DMS 273 (cell line): ENCODE data around the gene IDS.
"Not testable (repeated sequence)": the region's sequence is repeated elsewhere in the genome, so short reads cannot be mapped to it uniquely, and the experiment has no call there.

Source experiments
- DNase-seq: peaks from one replicate; lab custom pipeline; 2025; ENCODE audit not compliant: unreplicated experiment; lab: John Stamatoyannopoulos, UW

Gene IDS

DNA sequence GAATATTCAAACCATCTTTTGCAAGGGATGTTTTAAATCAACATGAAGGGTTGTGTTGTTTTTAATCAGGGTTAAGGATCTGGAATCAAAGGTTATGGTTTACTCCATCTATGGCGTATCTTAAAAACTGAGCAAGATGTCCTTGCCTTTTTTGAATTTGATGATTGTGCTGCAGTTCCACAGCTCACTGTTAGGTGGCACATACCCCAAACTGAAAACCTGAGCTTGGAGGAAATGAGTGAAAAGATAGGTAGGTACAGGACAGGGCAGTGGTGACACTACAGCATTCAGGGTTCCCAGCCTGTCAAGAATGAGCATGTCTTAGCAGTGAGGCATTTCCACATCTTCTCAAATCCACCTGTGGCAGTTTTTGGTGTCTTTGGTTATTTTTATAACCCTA lies 22.6 kb upstream of the IDS start:
- peak; percentile 69 for DNase-seq

DNA sequence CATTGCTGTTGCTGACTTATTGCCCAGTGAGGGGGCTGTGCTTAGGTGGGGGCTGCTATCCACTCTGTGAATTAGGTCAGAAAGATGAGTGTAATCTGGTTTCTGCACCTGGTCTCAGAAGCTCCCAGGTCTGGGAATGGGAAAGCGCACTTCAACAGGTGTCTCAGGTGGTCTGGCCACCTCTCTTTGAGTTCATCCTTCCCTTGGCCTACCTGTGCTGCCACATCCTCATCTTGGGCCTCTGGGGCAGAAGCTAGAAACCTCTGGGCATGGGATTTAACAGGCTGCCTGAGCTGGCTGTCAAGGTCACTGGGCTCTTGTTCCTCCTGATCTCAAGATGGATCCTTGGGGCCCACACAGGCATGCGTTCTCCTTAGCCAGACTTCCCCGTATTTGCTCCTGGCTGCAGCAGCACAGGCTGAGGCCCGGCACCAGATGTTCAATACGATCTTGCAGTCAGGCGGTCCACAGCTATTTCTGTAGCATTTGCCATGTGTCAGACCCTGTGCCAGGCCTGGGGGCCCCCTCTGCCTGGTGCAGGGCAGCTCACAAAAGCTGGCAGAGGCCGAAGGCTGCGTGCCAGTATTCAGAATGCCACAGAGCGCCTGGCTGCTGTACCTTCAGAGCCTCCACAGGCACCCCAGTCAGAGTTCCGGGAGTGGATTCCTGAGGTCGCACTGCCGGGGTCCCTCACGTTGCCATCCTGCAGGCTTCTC lies 21.4 kb upstream of the IDS start:
- DNase-seq: peak; percentile 32

DNA sequence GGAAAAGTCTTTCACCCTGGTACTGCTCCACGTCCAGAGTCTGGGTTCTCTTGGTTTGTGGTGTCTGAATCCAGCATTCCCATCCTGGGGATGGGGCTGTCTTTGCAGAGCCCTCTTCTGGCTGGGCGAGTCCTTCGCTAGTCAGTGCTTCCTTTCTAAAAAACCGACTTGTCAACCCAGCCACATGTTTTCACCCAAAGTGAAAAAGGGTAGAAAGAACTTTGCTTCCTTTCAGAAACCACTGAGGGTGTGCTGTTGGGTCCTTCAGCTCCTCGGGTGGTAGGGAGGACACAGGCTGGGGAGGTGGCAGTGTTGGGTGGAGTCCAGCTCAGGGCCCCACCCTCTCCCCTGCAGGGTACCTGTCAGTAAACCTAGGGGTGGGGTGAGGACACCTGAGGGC lies 20.8 kb upstream of the IDS start:
- not testable (repeated sequence) for DNase-seq

DNA sequence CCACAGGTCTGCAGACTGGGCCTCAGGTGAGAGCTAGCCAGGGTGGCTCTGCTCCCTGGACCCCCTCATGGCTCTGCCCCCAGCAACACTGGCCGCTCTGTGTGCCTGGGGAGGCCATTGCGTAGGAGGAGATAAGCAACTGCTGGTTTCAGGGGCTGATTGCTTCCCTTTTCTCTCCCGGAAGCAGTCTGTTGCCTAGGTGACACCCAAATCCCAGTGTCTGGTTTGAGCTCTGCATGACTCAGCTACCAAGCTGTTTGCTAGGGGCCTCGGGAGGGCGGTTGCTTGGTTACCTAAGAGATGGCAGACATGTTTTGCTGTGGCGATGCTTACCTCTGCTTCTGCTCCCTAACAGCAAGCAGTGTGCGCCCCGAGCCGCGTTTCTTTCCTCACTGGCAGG lies 20.3 kb upstream of the IDS start:
- DNase-seq: peak; percentile 82

DNA sequence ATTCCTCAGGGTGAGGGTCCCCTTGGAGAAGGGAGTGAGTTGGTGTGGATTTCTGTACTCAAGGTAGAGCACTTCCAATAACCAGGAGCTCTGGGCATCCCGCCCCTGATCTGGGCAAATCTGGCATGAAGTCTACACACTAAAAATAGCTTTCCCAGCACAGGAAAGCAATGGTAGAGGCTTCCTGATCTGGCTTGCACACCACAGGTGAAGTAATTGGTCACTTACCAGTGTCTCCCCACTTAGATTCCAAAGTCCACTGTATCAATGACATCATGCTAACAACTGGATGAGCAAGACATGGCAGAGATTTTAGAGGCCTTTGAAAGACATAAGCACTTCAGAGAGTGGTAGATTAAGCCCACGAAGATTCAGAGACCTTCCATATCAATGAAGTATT lies 17.8 kb upstream of the IDS start:
- no peak for DNase-seq

DNA sequence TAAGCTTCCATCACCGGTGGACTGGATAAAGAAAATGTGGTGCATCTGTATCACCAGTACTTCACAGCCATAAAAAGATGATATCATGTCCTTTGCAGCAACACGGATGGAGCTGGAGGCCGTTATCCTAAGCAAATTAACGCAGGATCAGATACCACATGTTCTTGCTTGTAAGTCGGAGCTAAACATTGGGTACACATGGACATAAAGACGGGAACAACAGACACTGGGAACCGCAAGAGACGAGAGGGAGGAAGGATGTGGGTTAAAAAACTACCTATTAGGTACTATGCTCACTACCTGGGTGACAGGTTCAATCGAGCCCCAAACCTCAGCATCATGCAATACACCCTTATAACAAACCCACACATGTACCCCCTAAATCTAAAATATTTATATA lies 16.3 kb upstream of the IDS start:
- DNase-seq: no peak

DNA sequence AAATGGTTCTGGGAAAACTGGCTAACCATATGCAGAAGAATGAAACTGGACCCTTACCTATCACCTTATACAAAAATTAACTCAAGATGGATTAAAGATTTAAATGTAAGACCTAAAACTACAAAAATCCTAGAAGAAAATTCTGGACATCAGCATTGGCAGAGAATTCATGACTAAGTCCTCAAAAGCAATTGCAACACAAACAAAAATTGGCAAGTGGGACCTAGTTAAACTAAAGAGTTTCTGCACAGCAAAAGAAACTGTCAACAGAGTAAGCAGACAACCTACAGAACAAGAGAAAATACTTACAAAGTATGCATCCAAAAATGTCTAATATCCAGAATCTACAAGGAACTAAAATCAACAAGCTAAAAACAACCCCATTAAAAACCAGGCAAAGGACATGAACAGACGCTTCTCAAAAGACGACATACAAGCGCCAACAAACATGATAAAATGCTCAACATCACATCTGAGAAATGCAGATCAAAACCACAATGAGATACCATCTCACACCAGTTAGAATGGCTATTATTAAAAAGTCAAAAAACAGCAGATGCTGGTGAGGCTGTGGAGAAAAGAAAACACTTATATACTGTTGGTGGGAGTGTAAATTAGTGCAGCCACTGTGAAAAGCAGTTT lies 15.7 kb upstream of the IDS start:
- DNase-seq: not testable (repeated sequence)

DNA sequence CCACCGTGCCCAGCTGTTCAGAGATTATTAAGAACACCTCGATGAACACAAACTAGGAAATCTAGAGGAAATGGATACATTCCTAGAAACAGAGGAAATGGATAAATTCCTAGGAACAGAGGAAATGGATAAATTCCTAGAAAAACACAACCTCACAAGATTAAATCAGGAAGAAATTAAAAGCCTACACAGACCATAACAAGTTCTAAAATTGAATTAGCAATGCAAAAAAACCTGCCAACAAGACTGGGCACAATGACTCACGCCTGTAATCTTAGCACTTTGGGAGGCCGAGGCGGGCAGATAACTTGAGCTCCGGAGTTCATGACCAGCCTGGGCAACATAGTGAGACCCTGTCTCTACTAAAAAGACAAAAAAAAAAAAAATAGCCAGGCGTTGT lies 13.1 kb upstream of the IDS start:
- DNase-seq: no peak

DNA sequence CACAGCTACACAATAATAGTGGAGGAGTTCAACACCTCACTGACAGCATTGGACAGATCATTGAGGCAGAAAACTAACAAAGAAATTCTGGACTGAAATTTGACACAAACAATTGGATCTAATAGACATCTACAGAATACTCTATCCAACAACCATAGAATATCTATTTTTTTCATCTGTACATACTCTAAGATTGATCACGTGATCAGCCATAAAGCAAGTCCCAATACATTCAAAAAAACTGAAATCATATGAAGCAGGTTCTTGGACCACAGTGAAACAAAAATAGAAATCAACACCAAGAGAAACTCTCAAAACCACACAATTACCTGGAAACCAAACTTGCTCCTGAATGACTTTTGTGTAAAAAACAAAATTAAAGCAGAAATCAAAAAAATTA lies 12.2 kb upstream of the IDS start:
- DNase-seq: no peak

DNA sequence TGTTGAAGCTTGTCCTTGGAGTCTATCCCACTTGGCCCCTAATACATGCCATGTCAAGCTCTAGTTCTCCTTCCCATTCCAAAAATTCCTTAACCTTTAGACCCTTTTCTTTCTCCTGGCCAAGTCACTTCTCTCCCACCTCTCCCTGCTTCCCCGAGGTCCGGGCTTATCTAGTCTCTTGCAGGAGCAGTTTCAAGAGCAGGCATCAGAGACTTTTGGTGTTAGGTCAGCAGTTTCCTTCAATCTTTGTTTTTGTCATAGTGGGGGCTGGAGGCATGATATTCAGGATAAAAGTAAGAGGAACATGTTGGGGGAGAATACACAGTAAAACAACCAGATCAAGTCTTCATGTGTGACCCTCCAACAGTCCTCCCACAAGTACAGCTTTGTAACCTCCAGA lies 11.5 kb upstream of the IDS start:
- DNase-seq: no peak

DNA sequence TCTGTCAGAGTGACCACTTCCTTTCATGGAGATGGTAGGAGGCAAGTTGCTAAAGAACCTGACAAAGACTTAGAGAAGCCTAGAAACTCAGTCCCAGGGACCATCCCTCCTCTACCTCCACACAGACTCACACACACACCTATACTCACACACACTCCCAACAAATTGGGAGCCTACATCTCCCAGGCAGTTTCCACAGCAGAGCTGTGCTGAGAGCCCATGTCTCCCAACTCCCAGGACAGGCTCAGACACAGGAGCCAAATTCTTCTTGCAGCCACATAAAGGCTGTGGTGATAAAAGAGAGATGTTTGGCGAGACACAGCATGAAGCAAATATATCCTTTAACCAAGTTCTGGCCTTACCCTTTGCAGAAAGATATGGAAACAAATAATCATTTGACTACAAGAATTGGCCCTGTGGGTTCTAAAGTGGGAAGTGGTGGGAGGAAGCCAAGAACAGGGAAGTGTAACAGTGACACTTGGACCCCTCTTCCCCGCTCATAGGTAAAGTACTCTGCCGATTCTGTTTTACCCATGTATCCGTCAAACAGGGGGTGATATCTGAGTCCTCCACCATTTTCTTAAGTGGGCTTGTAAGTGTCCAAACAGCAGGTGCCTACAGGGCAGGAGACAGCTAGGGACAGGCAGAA lies 11.0 kb upstream of the IDS start:
- DNase-seq: no peak

DNA sequence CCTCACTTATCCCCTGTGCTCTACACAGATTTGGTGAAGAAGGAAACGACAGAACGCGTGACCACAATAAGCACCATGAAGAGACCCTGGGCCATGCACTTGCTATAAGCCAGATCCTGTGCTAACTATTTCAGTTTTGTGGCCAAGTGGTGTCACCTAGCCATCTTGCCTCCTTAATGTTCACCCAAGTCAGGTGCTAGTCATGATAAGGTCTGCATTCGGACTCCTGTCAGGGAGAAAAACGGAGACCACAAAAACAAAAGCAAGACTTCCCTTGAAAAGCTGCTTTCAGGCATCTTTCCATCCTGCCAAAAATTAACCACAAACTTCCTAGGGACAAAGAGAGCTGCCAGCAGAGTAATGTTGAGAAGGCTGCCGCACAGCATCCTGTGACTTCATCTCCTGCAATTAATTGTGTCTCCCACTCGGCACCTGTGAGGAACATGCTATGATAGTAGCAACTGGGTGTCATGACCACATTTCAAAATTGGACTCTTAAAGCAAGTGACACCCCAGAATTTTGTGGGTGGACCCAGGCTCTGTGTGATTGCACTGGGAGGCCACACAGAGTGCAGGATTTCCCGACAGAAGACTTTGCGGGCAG lies 8.8 kb upstream of the IDS start:
- DNase-seq: no peak

DNA sequence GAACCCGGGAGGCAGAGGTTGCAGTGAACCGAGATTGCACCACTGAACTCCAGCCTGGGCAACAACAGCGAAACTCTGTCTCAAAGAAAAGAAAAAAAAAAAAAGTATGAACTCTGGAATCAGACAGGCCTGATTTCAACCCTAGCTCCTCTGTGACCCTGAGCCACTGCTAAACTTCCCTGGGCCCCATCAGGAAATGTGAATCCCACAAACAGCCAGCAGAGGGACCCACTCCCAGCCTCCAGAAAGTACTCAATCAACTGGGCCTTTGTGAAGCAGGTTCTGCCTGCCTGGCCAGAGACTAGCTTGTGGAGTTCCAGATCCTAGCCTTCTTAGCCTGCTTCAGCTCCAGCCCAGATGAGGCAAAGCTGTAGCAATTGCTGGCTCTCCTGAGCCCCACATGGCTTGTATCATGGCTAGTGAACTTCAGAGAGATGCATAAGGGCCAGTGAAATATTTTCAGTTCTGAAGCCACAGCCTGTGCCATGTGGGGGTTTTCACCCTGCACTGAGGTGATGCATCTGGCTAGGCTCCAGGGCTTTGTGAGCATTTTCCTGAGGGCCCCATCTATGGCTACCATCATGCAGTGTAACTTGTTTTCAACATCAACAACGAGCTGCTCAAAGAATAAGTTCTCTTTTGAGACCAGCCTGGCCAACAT lies 7.2 kb upstream of the IDS start:
- peak; percentile 79 for DNase-seq

DNA sequence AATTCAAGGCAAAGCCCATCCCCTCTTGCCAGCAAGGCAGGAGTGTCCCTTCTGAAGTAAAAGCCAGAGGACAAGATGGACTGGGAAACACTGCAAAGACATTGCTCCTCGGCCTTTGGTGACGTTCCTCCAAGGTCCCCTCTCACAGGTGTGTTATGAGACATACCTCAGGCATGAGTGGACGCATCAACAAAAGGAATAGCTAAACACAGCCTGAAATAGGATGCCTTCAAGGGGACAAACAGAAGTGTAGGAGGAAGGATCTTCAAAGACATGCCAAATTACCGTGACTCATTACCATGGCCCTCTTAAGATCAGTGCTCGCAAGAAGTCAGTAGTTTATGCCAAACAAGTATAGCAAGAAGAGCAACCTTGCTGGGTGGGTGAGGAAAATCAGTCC lies 6.0 kb upstream of the IDS start:
- no peak for DNase-seq

DNA sequence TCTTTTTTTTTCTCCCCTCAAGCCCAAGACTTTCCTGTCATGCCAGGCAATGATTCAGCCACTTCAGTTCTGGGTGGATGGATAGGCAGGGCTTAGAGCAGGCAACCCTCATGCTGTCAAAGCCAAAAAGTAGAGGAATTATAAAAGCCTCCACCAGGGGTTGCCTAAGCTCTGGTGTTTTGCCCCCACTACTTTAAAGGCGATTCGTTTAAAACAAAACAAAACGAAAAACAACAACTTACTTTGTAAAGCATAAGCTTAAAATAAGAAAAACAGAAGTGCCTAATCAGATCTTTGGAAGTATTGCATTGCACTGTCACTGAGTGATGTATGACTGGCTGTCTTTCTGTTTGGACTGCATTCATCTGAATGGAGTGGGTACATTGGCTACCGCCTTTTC lies 5.3 kb upstream of the IDS start:
- peak; percentile 29 for DNase-seq

DNA sequence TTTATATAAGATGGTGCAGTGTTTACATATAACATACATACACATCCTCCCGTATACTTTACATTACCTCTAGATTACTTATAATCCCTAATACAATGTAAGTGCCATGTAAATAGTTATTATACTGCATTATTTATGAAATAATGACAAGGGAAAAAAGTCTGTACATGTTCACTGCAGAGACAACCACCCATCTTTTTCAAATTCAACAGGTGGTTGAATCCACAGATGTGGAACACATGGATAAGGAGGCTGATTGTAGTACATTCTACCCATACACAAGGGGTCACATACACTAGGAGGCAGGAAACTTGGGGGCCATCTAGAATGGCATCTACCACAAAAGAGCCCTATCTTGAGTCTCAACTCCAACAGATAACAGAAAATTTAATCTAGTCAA lies 3.4 kb upstream of the IDS start:
- no peak for DNase-seq

DNA sequence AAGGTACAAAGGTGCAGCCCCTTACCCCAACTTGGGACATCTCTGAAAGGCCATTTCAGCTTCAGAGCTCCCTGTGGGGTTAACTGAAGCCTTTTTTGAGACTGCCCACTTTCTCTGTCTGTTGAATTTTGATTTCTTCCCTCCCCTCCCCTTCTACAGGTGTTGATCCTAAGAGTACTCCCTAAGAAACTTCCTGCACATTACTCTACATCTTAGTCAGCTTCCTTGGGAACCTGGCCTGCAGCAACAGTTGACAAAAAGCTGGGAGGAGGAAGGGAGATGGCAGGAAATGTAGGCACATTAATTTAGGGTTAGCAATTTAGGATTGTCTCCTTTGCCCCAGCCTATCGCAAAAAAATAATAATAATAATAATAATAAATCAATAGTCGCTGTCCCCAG lies 1.2 kb upstream of the IDS start:
- DNase-seq: no peak

DNA sequence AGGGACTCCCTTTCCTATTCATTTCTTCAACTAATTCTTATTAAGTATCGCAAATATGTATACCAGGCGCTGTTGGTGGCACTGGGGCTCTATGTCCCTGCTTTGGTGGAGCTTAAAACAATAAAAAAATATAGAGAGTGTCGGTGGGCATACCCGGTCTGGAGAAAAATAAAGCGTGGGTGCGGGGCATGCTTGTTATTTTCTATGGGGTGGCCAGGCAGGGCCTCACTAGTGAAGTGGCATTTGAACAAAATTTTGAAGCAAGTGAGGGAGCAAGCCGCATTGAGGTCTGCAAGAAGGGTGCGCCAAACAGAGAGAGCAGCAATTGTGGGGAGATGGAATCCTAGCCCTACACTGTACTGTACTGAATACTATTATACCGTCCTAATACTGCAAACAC lies 565 bp upstream of the IDS start:
- no peak for DNase-seq

DNA sequence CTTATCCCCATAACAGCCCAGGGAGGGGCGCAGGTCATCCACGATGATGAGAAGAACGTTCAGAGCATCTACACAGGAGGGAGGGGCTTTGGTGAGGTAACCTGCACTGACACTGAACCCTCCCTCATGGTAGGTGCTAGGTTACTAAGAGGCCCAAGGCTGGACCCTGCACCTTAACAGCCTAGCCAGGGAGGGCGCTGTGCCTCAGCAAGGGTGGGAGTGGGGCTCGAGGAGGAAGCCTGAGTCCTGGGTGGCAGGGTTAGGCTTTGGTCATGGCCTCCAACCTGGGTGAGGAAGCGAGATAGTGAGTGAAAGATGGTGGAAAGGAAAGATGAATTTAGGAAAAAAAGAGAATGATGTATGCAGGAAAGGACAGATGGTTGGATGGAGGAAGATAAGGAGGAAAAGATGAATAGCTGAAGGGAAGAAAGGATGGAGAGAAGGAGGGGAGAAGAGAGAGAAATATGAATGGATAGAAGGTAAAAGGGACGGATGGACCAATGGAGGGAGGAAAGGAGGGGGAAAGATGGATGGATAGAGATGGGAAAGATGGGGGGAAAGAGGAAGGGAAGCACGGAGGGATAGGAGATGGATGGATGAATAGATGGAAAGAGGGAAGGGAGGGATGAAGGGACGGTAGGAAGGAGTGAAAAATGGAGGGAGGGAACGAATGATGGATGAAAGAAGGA lies 736 bp downstream of the IDS start:
- peak; percentile 73 for DNase-seq

DNA sequence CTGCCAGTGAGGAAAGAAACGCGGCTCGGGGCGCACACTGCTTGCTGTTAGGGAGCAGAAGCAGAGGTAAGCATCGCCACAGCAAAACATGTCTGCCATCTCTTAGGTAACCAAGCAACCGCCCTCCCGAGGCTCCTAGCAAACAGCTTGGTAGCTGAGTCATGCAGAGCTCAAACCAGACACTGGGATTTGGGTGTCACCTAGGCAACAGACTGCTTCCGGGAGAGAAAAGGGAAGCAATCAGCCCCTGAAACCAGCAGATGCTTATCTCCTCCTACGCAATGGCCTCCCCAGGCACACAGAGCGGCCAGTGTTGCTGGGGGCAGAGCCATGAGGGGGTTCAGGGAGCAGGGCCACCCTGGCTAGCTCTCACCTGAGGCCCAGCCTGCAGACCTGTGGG lies 1.7 kb downstream of the IDS start:
- DNase-seq: peak; percentile 74

DNA sequence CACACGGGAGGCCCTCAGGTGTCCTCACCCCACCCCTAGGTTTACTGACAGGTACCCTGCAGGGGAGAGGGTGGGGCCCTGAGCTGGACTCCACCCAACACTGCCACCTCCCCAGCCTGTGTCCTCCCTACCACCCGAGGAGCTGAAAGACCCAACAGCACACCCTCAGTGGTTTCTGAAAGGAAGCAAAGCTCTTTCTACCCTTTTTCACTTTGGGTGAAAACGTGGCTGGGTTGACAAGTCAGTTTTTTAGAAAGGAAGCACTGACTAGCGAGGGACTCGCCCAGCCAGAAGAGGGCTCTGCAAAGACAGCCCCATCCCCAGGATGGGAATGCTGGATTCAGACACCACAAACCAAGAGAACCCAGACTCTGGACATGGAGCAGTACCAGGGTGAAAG lies 2.2 kb downstream of the IDS start:
- not testable (repeated sequence) for DNase-seq
